Gastrocnemius medialis (tissue), 4 donors: ENCODE data around the gene SLC25A5.

ENCODE experiments used
- POLR2A ChIP-seq, 2 donors: fragments of 450-650 bp; IDR thresholded peaks; one replicate each; pipeline ENCODE4 v1.6.1; 2017; ENCODE audit warnings: antibody characterized with exemption in 2 of 2, mild to moderate bottlenecking in 2 of 2, moderate library complexity in 2 of 2
- TF ChIP-seq, protein P1 (sequence below), 5 experiments: fragments of 450-650 bp in 3 of 5; fragments of 200-600 bp in 2 of 5; sonication (generic) in 2 of 5; IDR thresholded peaks in 4 of 5; conservative IDR thresholded peaks in 1 of 5; 1 replicate in 4 of 5; 2 replicates in 1 of 5; pipeline ENCODE4 v1.5.1; 2016 to 2019; ENCODE audit warnings: antibody characterized with exemption in 5 of 5, mild to moderate bottlenecking in 3 of 5, moderate library complexity in 3 of 5

DNA sequence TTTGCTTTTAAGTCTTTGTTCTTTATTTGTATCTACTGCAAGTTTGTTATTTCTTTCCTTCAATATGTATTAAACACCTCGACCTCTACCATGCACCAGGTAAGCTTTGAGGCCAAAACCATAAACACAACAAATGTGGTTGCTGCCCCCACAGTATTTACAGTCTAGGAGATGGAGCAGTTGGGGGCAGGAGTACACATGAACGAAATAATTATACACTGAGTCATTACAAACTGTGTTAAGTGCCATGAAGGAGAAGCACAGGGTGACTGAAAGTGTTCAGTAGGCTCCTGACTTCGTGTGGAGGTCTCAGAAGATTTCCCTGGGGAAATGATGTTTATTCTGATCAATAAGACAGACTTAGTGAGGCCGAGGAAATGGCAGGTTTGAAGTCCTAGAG is 38.8 kb upstream of the SLC25A5 start:
- TF ChIP-seq, protein P1, sequence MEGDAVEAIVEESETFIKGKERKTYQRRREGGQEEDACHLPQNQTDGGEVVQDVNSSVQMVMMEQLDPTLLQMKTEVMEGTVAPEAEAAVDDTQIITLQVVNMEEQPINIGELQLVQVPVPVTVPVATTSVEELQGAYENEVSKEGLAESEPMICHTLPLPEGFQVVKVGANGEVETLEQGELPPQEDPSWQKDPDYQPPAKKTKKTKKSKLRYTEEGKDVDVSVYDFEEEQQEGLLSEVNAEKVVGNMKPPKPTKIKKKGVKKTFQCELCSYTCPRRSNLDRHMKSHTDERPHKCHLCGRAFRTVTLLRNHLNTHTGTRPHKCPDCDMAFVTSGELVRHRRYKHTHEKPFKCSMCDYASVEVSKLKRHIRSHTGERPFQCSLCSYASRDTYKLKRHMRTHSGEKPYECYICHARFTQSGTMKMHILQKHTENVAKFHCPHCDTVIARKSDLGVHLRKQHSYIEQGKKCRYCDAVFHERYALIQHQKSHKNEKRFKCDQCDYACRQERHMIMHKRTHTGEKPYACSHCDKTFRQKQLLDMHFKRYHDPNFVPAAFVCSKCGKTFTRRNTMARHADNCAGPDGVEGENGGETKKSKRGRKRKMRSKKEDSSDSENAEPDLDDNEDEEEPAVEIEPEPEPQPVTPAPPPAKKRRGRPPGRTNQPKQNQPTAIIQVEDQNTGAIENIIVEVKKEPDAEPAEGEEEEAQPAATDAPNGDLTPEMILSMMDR (IDR thresholded peaks at IDR 0.05 in 4 of 5, conservative IDR thresholded peaks at IDR 0.05 in 1 of 5) = no peak
- TF ChIP-seq POLR2A (IDR thresholded peaks at IDR 0.05) = no peak
